ENCODE data around the gene STK36. TPM values are rescaled to one million over a fixed set of nuclear protein-coding genes. Genes with fewer than 3 reads are reported as not detected.

Gene STK36
- total and polyA plus RNA-seq, 10 of the 15 experiments (the other 5 are each of a cell fraction or from before 2014, with no cell fraction given) = 4.0 to 22.8 (median 16.7) TPM

DNA sequence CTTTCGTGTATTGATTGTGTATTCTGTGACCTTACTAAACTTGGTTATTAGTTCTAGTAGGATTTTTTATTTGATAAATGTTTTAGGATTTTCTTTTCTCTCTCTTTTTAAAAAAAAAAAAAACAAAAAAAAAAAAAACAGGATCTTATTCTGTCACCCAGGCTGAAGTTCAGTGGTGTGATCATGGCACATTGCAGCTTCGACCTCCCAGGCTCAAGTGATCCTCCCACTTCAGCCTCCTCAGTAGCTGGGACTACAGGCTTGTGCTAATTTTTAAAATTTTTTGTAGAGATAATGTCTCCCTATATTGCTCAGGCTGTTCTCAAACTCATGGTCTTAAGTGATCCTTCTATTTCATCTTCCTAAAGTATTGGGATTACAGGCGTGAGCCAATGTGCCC, 57.8 kb downstream of the STK36 start:
- ChIA-PET SMC1A (ENCODE audit: uncharacterized antibody, unreplicated experiment) (no interaction called here), POLR2A (no interaction called here), RAD21 (ENCODE audit: unreplicated experiment) (no interaction called here), CTCF (no interaction called here)
- Histone ChIP-seq H3K9me3 (replicated peaks; ENCODE audit: control insufficient read depth, insufficient read depth, low read length) (peaks cover 5% of the 10 kb centered on the region), H4K20me1 (ENCODE audit: control insufficient read depth, insufficient read depth) (no peaks in the 10 kb centered on the region), H3K4me1 (ENCODE audit: control insufficient read depth, insufficient read depth, low read length) (peaks cover 12% of the 10 kb centered on the region), H3K79me2 (ENCODE audit: control insufficient read depth, insufficient read depth, low read length) (peaks cover 16% of the 10 kb centered on the region), H3K4me3 (no peak overlapping the region), H3K9ac (ENCODE audit: control insufficient read depth, insufficient read depth, low read length) (no peak overlapping the region), H2AFZ (ENCODE audit: control insufficient read depth, low read depth, low read length) (no peak overlapping the region), H3K4me2 (ENCODE audit: control insufficient read depth, insufficient read depth) (no peak overlapping the region), H3K36me3 (ENCODE audit: control insufficient read depth in 2 of 2, insufficient read depth in 2 of 2, low read length in 1 of 2) (peaks cover 2 to 5% of the 10 kb centered on the region in 2 experiments; a peak in 1 of 4 replicates), H3K27me3 (replicated peaks in 1 of 2; ENCODE audit: control insufficient read depth in 2 of 2, insufficient read depth in 2 of 2, low read length in 1 of 2) (no peaks in the 10 kb centered on the region), H3K27ac (ENCODE audit: control insufficient read depth, insufficient read depth) (no peak overlapping the region)
- intact Hi-C loops (cut with micrococcal nuclease; ENCODE audit: unreplicated experiment) = no loop called here
- DNase-seq (ENCODE audit: low read depth, low spot score) (no peak), FAIRE-seq (no peak), ATAC-seq (no peak)
- WGBS (ENCODE audit: insufficient coverage, insufficient replicate concordance, low lambda C conversion rate, missing lambda C conversion rate) = 94% methylated on average over 3 of the region's 3 CpGs
- in situ Hi-C loops (cut with MboI) = no loop called here
- no peak for TF ChIP-seq IKZF1 (conservative IDR thresholded peaks at IDR 0.05)
- TF ChIP-seq ZNF622 (IDR thresholded peaks at IDR 0.05) = no peak
- no peak for TF ChIP-seq BCLAF1 (IDR thresholded peaks at IDR 0.05)
- TF ChIP-seq ASH2L (IDR thresholded peaks at IDR 0.05; ENCODE audit: borderline replicate concordance, low read depth) = no peak
- no peak for TF ChIP-seq NFIC (IDR thresholded peaks at IDR 0.05; ENCODE audit: low read depth, low read length)
- BruUV-seq (replicated peaks) = no TSS peak
